Fibroblast of pulmonary artery (primary cell): ENCODE measurements around the gene CAMTA1.

Experiments used
- DNase-seq: peaks from one replicate; pipeline ENCODE4 v3.0.0-alpha.2; 2010; ENCODE audit warnings: low read depth
- H3K4me3 ChIP-seq: replicated peaks from 2 replicates; pipeline ENCODE4 v1.5.1; 2011; ENCODE audit warnings: low read depth, mild to moderate bottlenecking, control low read depth, low read length, moderate library complexity
- TF ChIP-seq, protein P1 (sequence below): IDR thresholded peaks from 2 replicates; pipeline ENCODE4 v1.5.1; 2011; ENCODE audit warnings: mild to moderate bottlenecking, control low read depth, low read length, inconsistent platforms; ENCODE audit errors: missing control alignments

Gene CAMTA1

DNA sequence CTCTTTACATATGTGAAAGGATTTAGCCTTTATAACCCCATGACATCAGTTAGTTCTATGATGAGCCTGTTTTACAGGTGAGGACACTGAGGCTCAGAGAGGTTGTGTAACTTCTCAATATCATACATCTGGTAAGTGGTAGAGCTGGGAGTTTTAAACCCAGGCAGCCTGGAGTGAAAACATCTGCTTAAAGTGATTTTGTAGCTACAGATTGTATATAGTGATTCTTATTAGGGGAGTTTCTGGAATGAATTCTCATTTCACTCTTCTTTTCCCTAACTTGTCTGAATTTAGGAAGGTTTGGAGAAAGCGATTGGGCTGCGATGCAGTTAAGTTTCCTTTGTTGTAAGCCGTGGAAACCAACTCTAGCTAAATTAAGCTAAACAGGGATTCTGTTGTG is 175.6 kb downstream of the CAMTA1 start:
- H3K4me3 ChIP-seq = no peak overlapping the region
- no peak for DNase-seq
- TF ChIP-seq, protein P1, sequence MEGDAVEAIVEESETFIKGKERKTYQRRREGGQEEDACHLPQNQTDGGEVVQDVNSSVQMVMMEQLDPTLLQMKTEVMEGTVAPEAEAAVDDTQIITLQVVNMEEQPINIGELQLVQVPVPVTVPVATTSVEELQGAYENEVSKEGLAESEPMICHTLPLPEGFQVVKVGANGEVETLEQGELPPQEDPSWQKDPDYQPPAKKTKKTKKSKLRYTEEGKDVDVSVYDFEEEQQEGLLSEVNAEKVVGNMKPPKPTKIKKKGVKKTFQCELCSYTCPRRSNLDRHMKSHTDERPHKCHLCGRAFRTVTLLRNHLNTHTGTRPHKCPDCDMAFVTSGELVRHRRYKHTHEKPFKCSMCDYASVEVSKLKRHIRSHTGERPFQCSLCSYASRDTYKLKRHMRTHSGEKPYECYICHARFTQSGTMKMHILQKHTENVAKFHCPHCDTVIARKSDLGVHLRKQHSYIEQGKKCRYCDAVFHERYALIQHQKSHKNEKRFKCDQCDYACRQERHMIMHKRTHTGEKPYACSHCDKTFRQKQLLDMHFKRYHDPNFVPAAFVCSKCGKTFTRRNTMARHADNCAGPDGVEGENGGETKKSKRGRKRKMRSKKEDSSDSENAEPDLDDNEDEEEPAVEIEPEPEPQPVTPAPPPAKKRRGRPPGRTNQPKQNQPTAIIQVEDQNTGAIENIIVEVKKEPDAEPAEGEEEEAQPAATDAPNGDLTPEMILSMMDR = no peak

GRCh38 chr1:6961289-6961688 is 176.0 kb downstream of the CAMTA1 start:
- TF ChIP-seq, protein P1 = no peak
- no peak for DNase-seq
- no peak overlapping the region for H3K4me3 ChIP-seq

- TF ChIP-seq, protein P1 = no peak
- no peak overlapping the region for H3K4me3 ChIP-seq
- DNase-seq = no peak
These were observed 176.7 kb downstream of the CAMTA1 start for GRCh38 chr1:6961905-6962477.

- TF ChIP-seq, protein P1 = no peak
- DNase-seq = no peak
- no peak overlapping the region for H3K4me3 ChIP-seq
These were observed 177.3 kb downstream of the CAMTA1 start for GRCh38 chr1:6962478-6962995.

- no peak overlapping the region for H3K4me3 ChIP-seq
- TF ChIP-seq, protein P1 = no peak
- DNase-seq = no peak
These were observed 178.0 kb downstream of the CAMTA1 start for GRCh38 chr1:6962996-6963911.

DNA sequence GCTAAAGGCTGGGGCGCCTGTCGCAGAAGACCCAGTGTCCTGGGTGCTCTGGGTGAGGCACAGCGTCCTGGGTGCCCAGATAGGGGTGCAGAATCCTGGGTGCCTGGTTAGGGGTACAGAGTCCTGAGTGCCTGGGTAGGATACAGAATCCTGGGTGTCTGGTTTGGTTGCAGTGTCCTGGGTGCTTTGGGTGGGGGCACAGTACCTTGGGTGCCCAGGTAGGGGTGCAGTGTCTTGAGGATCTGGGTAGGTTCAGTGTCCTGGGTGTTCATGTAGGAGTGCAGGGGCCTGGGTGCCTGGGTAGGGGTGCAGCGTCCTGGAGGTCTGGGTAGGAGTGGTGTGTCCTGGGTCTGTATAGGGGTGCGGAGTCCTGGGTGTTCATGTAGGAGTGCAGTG is 178.7 kb downstream of the CAMTA1 start:
- DNase-seq = no peak
- H3K4me3 ChIP-seq = no peak overlapping the region
- TF ChIP-seq, protein P1 = no peak
